Ishikawa (cell line): ENCODE measurements around the gene COPZ1.

ENCODE experiments used
- CEBPB ChIP-seq: IDR thresholded peaks from 2 replicates; pipeline ENCODE4 v1.6.1; 2012
- CREB1 ChIP-seq: IDR thresholded peaks from 2 replicates; pipeline ENCODE4 v1.6.1; 2012; ENCODE audit warnings: low read depth
- EGR1 ChIP-seq: IDR thresholded peaks from 2 replicates; pipeline ENCODE4 v1.6.1; 2012
- EP300 ChIP-seq: IDR thresholded peaks from 2 replicates; pipeline ENCODE4 v1.6.1; 2012; ENCODE audit warnings: borderline replicate concordance
- FOXM1 ChIP-seq: IDR thresholded peaks from 2 replicates; pipeline ENCODE4 v1.6.1; 2012; ENCODE audit warnings: low read depth, borderline replicate concordance
- MAX ChIP-seq: IDR thresholded peaks from 2 replicates; pipeline ENCODE4 v1.6.1; 2012
- NFIC ChIP-seq: IDR thresholded peaks from 2 replicates; pipeline ENCODE4 v1.6.1; 2012
- RAD21 ChIP-seq: IDR thresholded peaks from 2 replicates; pipeline ENCODE4 v1.6.1; 2012; ENCODE audit warnings: low read depth
- REST ChIP-seq: IDR thresholded peaks from 2 replicates; pipeline ENCODE4 v1.6.1; 2012; ENCODE audit warnings: low read depth, mild to moderate bottlenecking
- TAF1 ChIP-seq: IDR thresholded peaks from 2 replicates; pipeline ENCODE4 v1.6.1; 2012; ENCODE audit warnings: low read depth, mild to moderate bottlenecking
- TCF12 ChIP-seq: IDR thresholded peaks from 2 replicates; pipeline ENCODE4 v1.6.1; 2012; ENCODE audit warnings: low read depth
- TEAD4 ChIP-seq: IDR thresholded peaks from 2 replicates; pipeline ENCODE4 v1.6.1; 2012
- YY1 ChIP-seq: IDR thresholded peaks from 2 replicates; pipeline ENCODE4 v1.6.1; 2012; ENCODE audit warnings: low read depth
- ZBTB7A ChIP-seq: IDR thresholded peaks from 2 replicates; pipeline ENCODE4 v1.6.1; 2012; ENCODE audit warnings: low read depth
- TF ChIP-seq, protein P1 (sequence below): IDR thresholded peaks from 2 replicates; pipeline ENCODE4 v1.6.1; 2012

The COPZ1 gene

GRCh38 chr12:54294152-54294952, 30.6 kb upstream of the COPZ1 start:
- TF ChIP-seq NFIC (no peak), RAD21 (peak; percentile 98), TCF12 (peak; percentile 25; the same call in 1 of the 2 replicates)

GRCh38 chr12:54294953-54295566, 29.9 kb upstream of the COPZ1 start:
- TF ChIP-seq CREB1 (no peak), MAX (no peak), EP300 (no peak), RAD21 (no peak), ZBTB7A (no peak), TCF12 (no peak), CEBPB (no peak), NFIC (no peak), REST (no peak), YY1 (no peak), EGR1 (no peak)
- TF ChIP-seq, protein P1, sequence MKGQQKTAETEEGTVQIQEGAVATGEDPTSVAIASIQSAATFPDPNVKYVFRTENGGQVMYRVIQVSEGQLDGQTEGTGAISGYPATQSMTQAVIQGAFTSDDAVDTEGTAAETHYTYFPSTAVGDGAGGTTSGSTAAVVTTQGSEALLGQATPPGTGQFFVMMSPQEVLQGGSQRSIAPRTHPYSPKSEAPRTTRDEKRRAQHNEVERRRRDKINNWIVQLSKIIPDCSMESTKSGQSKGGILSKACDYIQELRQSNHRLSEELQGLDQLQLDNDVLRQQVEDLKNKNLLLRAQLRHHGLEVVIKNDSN: no peak

- TF ChIP-seq ZBTB7A (no peak), YY1 (no peak), CREB1 (no peak), REST (no peak), NFIC (no peak), TCF12 (no peak), TEAD4 (no peak), TAF1 (no peak), EP300 (no peak), CEBPB (no peak), RAD21 (no peak), EGR1 (no peak)
Observed at GRCh38 chr12:54296393-54297099, 28.4 kb upstream of the COPZ1 start.

DNA sequence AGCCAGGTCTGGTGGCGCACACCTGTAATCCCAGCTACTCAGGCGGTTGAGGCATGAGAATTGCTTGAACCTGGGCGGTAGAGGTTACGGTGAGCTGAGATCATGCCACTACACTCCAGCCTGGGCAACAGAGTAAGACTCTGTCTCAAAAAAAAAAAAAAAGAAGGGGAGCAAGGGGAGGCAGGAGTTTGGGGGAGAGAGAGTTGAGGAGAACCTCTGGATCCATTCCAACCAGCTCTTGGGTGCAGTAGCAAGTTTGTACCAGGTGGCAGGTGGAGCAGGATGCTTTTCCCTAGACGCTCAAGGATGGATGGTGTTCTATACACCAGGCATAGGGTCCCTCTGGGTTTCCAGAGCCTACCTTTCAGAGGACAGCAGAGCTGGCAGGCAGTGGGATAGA, 26.0 kb upstream of the COPZ1 start:
- no peak for TF ChIP-seq NFIC
- TF ChIP-seq TAF1: no peak
- TF ChIP-seq EP300: no peak
- TF ChIP-seq, protein P1: no peak
- no peak for TF ChIP-seq CEBPB
- no peak for TF ChIP-seq TCF12
- TF ChIP-seq TEAD4: no peak
- TF ChIP-seq FOXM1: no peak
- TF ChIP-seq MAX: no peak
- TF ChIP-seq REST: no peak
- no peak for TF ChIP-seq YY1
- no peak for TF ChIP-seq RAD21
- TF ChIP-seq EGR1: no peak
- no peak for TF ChIP-seq ZBTB7A
- TF ChIP-seq CREB1: no peak
